CD4-positive, alpha-beta memory T cell (primary cell): Measurements from ENCODE around the gene UNKL. TPM values are rescaled to one million over a fixed set of nuclear protein-coding genes. Genes with fewer than 3 reads are reported as not detected.

Experiments
- CTCF ChIA-PET: fragments of 350-600 bp; sonication (Branson Sonifier 250); formaldehyde crosslinking; loops from one replicate; lab custom pipeline; 2021; ENCODE audit warnings: inconsistent platforms; ENCODE audit not compliant: partially characterized antibody; lab: Charles Lee
- POLR2A ChIA-PET: fragments of 350-600 bp; sonication (Branson Sonifier 250); formaldehyde crosslinking; loops from one replicate; lab custom pipeline; 2021; ENCODE audit not compliant: partially characterized antibody; lab: Charles Lee
- DNase-seq, 5 donors: peaks; one replicate each; pipeline versions ENCODE4 v3.0.0 to v3.0.0-alpha.2; 2020 to 2022; ENCODE audit warnings: mixed read lengths in 1 of 5
- H3K27ac ChIP-seq: one replicate; pipeline ENCODE4 v1.7.0; 2013; ENCODE audit warnings: low read depth, low read length
- H3K27me3 ChIP-seq: 2 replicates; pipeline ENCODE4 v1.7.0; 2013; ENCODE audit warnings: mild to moderate bottlenecking, low read length, moderate library complexity; ENCODE audit not compliant: insufficient read depth
- H3K36me3 ChIP-seq: 2 replicates; pipeline ENCODE4 v1.7.0; 2013; ENCODE audit warnings: mild to moderate bottlenecking, low read length, moderate library complexity; ENCODE audit not compliant: insufficient read depth
- H3K4me1 ChIP-seq: 2 replicates; pipeline ENCODE4 v1.7.0; 2013; ENCODE audit warnings: mild to moderate bottlenecking, low read length, moderate library complexity; ENCODE audit not compliant: insufficient read depth
- H3K4me3 ChIP-seq, 2 donors: one replicate each; pipeline ENCODE4 v1.7.0; 2013; ENCODE audit warnings: low read length in 2 of 2, mild to moderate bottlenecking in 1 of 2
- H3K9me3 ChIP-seq, 2 donors: one replicate each; pipeline ENCODE4 v1.7.0; 2013; ENCODE audit warnings: low read length in 2 of 2, control low read depth in 1 of 2; ENCODE audit not compliant: control insufficient read depth in 1 of 2
- H3K27ac Mint-ChIP-seq, 7 donors: one replicate each; pipeline ENCODE4 v1.8.0; 2020 to 2021; ENCODE audit warnings: mixed read lengths in 7 of 7, mild to moderate bottlenecking in 6 of 7, inconsistent platforms in 3 of 7, moderate library complexity in 3 of 7
- H3K27me3 Mint-ChIP-seq, 2 donors: one replicate each; pipeline ENCODE4 v1.8.0; 2020 to 2021; ENCODE audit warnings: mixed read lengths in 2 of 2
- H3K36me3 Mint-ChIP-seq, 2 donors: one replicate each; pipeline ENCODE4 v1.8.0; 2020 to 2021; ENCODE audit warnings: mixed read lengths in 2 of 2, inconsistent platforms in 1 of 2, mild to moderate bottlenecking in 1 of 2
- H3K4me1 Mint-ChIP-seq, 4 donors: one replicate each; pipeline ENCODE4 v1.8.0; 2020 to 2021; ENCODE audit warnings: mixed read lengths in 4 of 4, mild to moderate bottlenecking in 1 of 4
- H3K4me3 Mint-ChIP-seq, 8 donors: one replicate each; pipeline ENCODE4 v1.8.0; 2020 to 2021; ENCODE audit warnings: mixed read lengths in 8 of 8, mild to moderate bottlenecking in 7 of 8, moderate library complexity in 6 of 8, inconsistent platforms in 3 of 8
- H3K9me3 Mint-ChIP-seq, 8 donors: one replicate each; pipeline ENCODE4 v1.8.0; 2020 to 2021; ENCODE audit warnings: mixed read lengths in 8 of 8, mild to moderate bottlenecking in 5 of 8, inconsistent platforms in 3 of 8, moderate library complexity in 1 of 8
- intact Hi-C: fragments of 100-400 bp; cut with micrococcal nuclease; formaldehyde crosslinking; loops from one replicate; pipeline ENCODE4 v1.15.1; 2023
- polyA plus RNA-seq, 2 donors: library from polyadenylated mRNA; unstranded; fragments of 300-500 nt; fragmentation: Illumina TruSeq; gene quantifications; one replicate each; pipeline ENCODE4 v1.2.3, GENCODE V29; 2021
- total RNA-seq, 2 experiments: library from RNA; stranded (reverse); gene quantifications; one replicate each; pipeline ENCODE4 v1.2.3, GENCODE V29; 2021

Gene UNKL
- total and polyA plus RNA-seq, 4 experiments from 2014 or later, result 1.3 to 122 (median 59.5) TPM

- POLR2A ChIA-PET, result interaction anchor here (0.8 to 1.4 kb wide), 3 partner anchors 9 to 625 kb away, joined by 3 read pairs; no protein-coding TSS in a partner anchor
- Histone ChIP-seq H3K4me3 (no peak overlapping the region), H3K4me1 (peaks cover 31% of the 10 kb centered on the region), H3K27ac (no peak overlapping the region), H3K27me3 (peaks cover 17% of the 10 kb centered on the region), H3K9me3 (no peaks in the 10 kb centered on the region), H3K36me3 (no peaks in the 10 kb centered on the region)
- Mint-ChIP-seq H3K4me1 (peaks cover 7 to 26% (median 14%) of the 10 kb centered on the region in 4 donors), H3K9me3 (no peaks in the 10 kb centered on the region), H3K36me3 (no peaks in the 10 kb centered on the region), H3K27ac (no peak overlapping the region), H3K27me3 (peaks cover 3 to 6% of the 10 kb centered on the region in 2 donors), H3K4me3 (peak overlapping the region in 2 of 8 donors; percentile 13 to 25)
- intact Hi-C loops, result no loop called here
- CTCF ChIA-PET, result no interaction called here
- DNase-seq, result peak in 1 of 5 donors; percentile 34
Measured at GRCh38 chr16:1335996-1336395, 78.5 kb downstream of the UNKL start.

DNA sequence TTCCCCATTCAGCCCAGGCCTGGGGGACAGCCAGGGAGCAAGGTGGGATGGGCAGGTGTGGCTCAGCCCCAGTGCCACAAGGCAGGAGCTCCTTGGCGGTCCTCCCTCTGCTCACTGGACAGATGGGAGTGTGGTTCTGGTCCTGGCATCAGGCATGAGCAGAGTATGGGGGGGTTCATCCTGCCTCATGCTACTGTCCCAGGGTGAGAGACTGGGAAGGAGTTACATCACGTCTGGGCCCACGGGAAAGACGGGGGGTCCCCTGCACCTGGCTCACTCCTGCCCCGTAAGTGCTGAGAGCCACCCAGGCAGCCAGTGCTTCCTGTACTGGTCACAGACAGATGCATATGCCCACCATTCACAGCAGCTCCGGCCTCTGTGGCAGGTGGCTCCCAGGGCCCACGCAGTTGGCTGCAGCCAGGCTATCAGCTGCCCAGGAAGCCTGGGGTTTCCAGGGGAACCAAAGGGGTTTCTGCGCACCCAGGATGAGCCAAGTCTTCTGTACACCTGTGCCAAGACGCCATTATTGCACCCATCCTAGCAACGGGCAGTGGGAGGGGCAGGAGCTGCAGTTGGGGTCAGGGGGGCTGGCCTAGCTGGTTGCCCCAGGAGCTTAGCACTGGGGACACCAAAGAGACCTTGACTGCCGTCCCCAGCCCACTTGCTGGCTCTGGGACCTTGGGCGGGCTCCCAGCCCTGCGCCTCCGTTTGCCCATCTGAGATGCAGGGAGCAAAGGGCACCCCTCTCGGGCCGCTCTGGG lies 79.1 kb downstream of the UNKL start:
- peaks cover 17% of the 10 kb centered on the region for H3K27me3 ChIP-seq
- no peaks in the 10 kb centered on the region for H3K36me3 ChIP-seq
- Mint-ChIP-seq H3K9me3 (peaks cover 0 to under 1% (median 0%) of the 10 kb centered on the region in 8 donors), H3K4me1 (peaks cover 7 to 26% (median 16%) of the 10 kb centered on the region in 4 donors), H3K36me3 (no peaks in the 10 kb centered on the region), H3K27ac (peak overlapping the region in 1 of 7 donors; percentile 17), H3K27me3 (peaks cover 3 to 6% of the 10 kb centered on the region in 2 donors), H3K4me3 (peak overlapping the region in 2 of 8 donors; percentile 17 to 29)
- intact Hi-C loops, result no loop called here
- no peak overlapping the region for H3K27ac ChIP-seq
- peaks cover 33% of the 10 kb centered on the region for H3K4me1 ChIP-seq
- H3K9me3 ChIP-seq, result no peaks in the 10 kb centered on the region
- ChIA-PET POLR2A (interaction anchor here (1.0 to 1.5 kb wide), 3 partner anchors 8 to 625 kb away, joined by 3 to 5 read pairs (median 4); no protein-coding TSS in a partner anchor), CTCF (interaction anchor here (1.0 kb wide), 1 partner anchor 223 kb away, joined by 3 read pairs; no protein-coding TSS in a partner anchor)
- DNase-seq, result no peak
- no peak overlapping the region for H3K4me3 ChIP-seq

DNA sequence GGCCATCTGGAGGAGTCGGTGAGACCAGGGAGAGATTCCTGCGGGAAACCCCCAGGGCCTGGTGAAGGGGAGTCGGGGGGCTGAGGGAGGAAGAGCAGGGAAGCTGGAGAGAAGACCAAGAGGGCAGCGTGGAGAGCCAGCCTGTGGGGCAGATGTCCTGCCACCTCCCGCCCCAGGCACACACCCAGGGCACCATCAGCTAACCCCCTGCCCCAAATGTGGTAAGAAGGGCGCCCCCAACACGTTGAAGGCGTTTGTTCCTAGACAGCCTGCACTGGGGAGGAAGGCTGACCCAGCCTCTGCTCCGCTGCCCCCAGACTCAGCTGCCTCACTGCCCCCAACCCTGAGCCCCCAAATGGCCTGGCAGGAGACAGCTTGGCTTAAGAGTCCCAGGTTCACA lies 79.8 kb downstream of the UNKL start:
- POLR2A ChIA-PET, result interaction anchor here (1.1 to 1.5 kb wide), 2 partner anchors 8 to 9 kb away, joined by 4 to 5 read pairs; no protein-coding TSS in a partner anchor
- Mint-ChIP-seq H3K4me1 (peaks cover 7 to 26% (median 16%) of the 10 kb centered on the region in 4 donors), H3K4me3 (peak overlapping the region in 2 of 8 donors; percentile 29 to 67), H3K27me3 (peaks cover 3 to 6% of the 10 kb centered on the region in 2 donors), H3K27ac (no peak overlapping the region), H3K36me3 (no peaks in the 10 kb centered on the region), H3K9me3 (peaks cover 0 to 1% (median 0%) of the 10 kb centered on the region in 8 donors)
- no peaks in the 10 kb centered on the region for H3K36me3 ChIP-seq
- peaks cover 33% of the 10 kb centered on the region for H3K4me1 ChIP-seq
- H3K4me3 ChIP-seq, result no peak overlapping the region
- H3K9me3 ChIP-seq, result no peaks in the 10 kb centered on the region
- peaks cover 17% of the 10 kb centered on the region for H3K27me3 ChIP-seq
- intact Hi-C loops, result no loop called here
- H3K27ac ChIP-seq, result no peak overlapping the region
- no peak for DNase-seq
- CTCF ChIA-PET, result interaction anchor here (1.0 kb wide), 1 partner anchor 222 kb away, joined by 3 read pairs; no protein-coding TSS in a partner anchor

GRCh38 chr16:1333854-1334700 lies 80.4 kb downstream of the UNKL start:
- Mint-ChIP-seq H3K27me3 (peaks cover 3 to 6% of the 10 kb centered on the region in 2 donors), H3K4me1 (peaks cover 7 to 26% (median 16%) of the 10 kb centered on the region in 4 donors), H3K27ac (no peak overlapping the region), H3K4me3 (peak overlapping the region in 2 of 8 donors; percentile 17 to 67), H3K9me3 (peaks cover 0 to 1% (median 0%) of the 10 kb centered on the region in 8 donors), H3K36me3 (no peaks in the 10 kb centered on the region)
- Histone ChIP-seq H3K4me1 (peaks cover 33% of the 10 kb centered on the region), H3K27me3 (peaks cover 17% of the 10 kb centered on the region), H3K4me3 (no peak overlapping the region), H3K9me3 (no peaks in the 10 kb centered on the region), H3K27ac (no peak overlapping the region), H3K36me3 (no peaks in the 10 kb centered on the region)
- intact Hi-C loops, result loop anchor here (1.0 kb wide), 1 partner anchor 9 kb away; no protein-coding TSS in a partner anchor
- ChIA-PET POLR2A (interaction anchor here (0.8 to 1.5 kb wide), 2 partner anchors 8 to 9 kb away, joined by 3 to 4 read pairs; no protein-coding TSS in a partner anchor), CTCF (no interaction called here)
- DNase-seq, result no peak

- POLR2A ChIA-PET, result interaction anchor here (0.8 to 2.0 kb wide), 3 partner anchors 9 to 24 kb away, joined by 3 to 16 read pairs (median 6); partner anchors contain the start of gene UBE2I
- H3K36me3 Mint-ChIP-seq, result no peaks in the 10 kb centered on the region
- no peak within 1 kb of the TSS for H3K27ac ChIP-seq
Measured at GRCh38 chr16:1333149-1333812, 81.2 kb downstream of the UNKL start, which contains the start of gene BAIAP3. BAIAP3 (plus strand) TSS chr16:1333645; CDS start chr16:1338550, 4,905 bp downstream.

GRCh38 chr16:1332618-1333148 lies 81.8 kb downstream of the UNKL start:
- CTCF ChIA-PET, result interaction anchor here (0.6 to 1.6 kb wide), 3 partner anchors 10 to 184 kb away, joined by 3 to 7 read pairs (median 3); no protein-coding TSS in a partner anchor
- Histone ChIP-seq H3K27ac (no peak overlapping the region), H3K4me1 (peaks cover 33% of the 10 kb centered on the region), H3K9me3 (no peaks in the 10 kb centered on the region), H3K27me3 (peaks cover 17% of the 10 kb centered on the region), H3K36me3 (no peaks in the 10 kb centered on the region), H3K4me3 (peak overlapping the region in 1 of 2 donors; percentile 24)
- Mint-ChIP-seq H3K4me1 (peaks cover 7 to 26% (median 16%) of the 10 kb centered on the region in 4 donors), H3K4me3 (peak overlapping the region; percentile 74 to 90 (median 82)), H3K9me3 (peaks cover 0 to 1% (median 0%) of the 10 kb centered on the region in 8 donors), H3K27ac (peak overlapping the region in 6 of 7 donors; percentile 19 to 72 (median 60)), H3K27me3 (peaks cover 3 to 6% of the 10 kb centered on the region in 2 donors), H3K36me3 (no peaks in the 10 kb centered on the region)
- peak in 1 of 5 donors; percentile 29 for DNase-seq
- intact Hi-C loops, result loop anchor here (1.0 kb wide), 2 partner anchors 8 to 11 kb away; no protein-coding TSS in a partner anchor
- POLR2A ChIA-PET, result interaction anchor here (0.8 to 2.0 kb wide), 7 partner anchors 9 to 1950 kb away, joined by 3 to 16 read pairs (median 6); partner anchors contain the start of genes UBE2I and UQCC4

More at GRCh38 chr16:1333149-1333812, 81.2 kb downstream of the UNKL start, which contains the start of gene BAIAP3:
- peaks cover 17% of the 10 kb centered on the region for H3K27me3 ChIP-seq
- H3K4me3 ChIP-seq, result peak within 1 kb of the TSS in 1 of 2 donors; percentile 24
- peaks cover 0 to 1% (median 0%) of the 10 kb centered on the region in 8 donors for H3K9me3 Mint-ChIP-seq
- H3K9me3 ChIP-seq, result no peaks in the 10 kb centered on the region
- peak in 4 of 5 donors; percentile 39 to 50 (median 42) for DNase-seq
- H3K27me3 Mint-ChIP-seq, result peaks cover 3 to 6% of the 10 kb centered on the region in 2 donors
- H3K4me1 ChIP-seq, result peaks cover 33% of the 10 kb centered on the region
- H3K27ac Mint-ChIP-seq, result peak within 1 kb of the TSS in 6 of 7 donors; percentile 19 to 72 (median 60)
- CTCF ChIA-PET, result interaction anchor here (0.6 to 1.6 kb wide), 2 partner anchors 9 to 47 kb away, joined by 3 to 7 read pairs; no protein-coding TSS in a partner anchor
- peaks cover 7 to 26% (median 16%) of the 10 kb centered on the region in 4 donors for H3K4me1 Mint-ChIP-seq
- H3K36me3 ChIP-seq, result no peaks in the 10 kb centered on the region
- H3K4me3 Mint-ChIP-seq, result peak within 1 kb of the TSS; percentile 74 to 90 (median 82)
- intact Hi-C loops, result loop anchor here (1.0 kb wide), 1 partner anchor 10 kb away; no protein-coding TSS in a partner anchor
